Lung (tissue), 13 donors: ENCODE results near the gene IER3. TPM values are rescaled to one million over a fixed set of nuclear protein-coding genes. Genes with fewer than 3 reads are reported as not detected.

ENCODE experiments used
- ATAC-seq: fragments of 200-7000 bp; cut with Tn5 transposase; one replicate; pipeline ENCODE4 v1.9.1; 2020; ENCODE audit warnings: moderate number of reproducible peaks; ENCODE audit not compliant: insufficient read depth, low FRiP score
- DNase-seq, 3 donors: peaks; one replicate each; pipeline ENCODE4 v3.0.0-alpha.2; 2013 to 2017
- H3K27ac ChIP-seq, 2 donors: one replicate each; pipeline ENCODE4 v1.5.1; 2013; ENCODE audit warnings: mild to moderate bottlenecking in 2 of 2, moderate library complexity in 2 of 2, control low read depth in 1 of 2, inconsistent platforms in 1 of 2, low read depth in 1 of 2, low read length in 1 of 2
- H3K27me3 ChIP-seq, 3 donors: one replicate each; pipeline ENCODE4 v1.5.1; 2013; ENCODE audit warnings: low read length in 2 of 3; ENCODE audit not compliant: control insufficient read depth in 3 of 3, insufficient read depth in 3 of 3
- H3K36me3 ChIP-seq, 4 donors: one replicate each; pipeline ENCODE4 v1.5.1; 2013; ENCODE audit warnings: low read length in 4 of 4, mild to moderate bottlenecking in 1 of 4, moderate library complexity in 1 of 4; ENCODE audit not compliant: control insufficient read depth in 4 of 4, insufficient read depth in 4 of 4
- H3K4me1 ChIP-seq, 5 donors: one replicate each; pipeline ENCODE4 v1.5.1; 2013; ENCODE audit warnings: low read length in 5 of 5, mild to moderate bottlenecking in 2 of 5, moderate library complexity in 1 of 5; ENCODE audit not compliant: control insufficient read depth in 5 of 5, insufficient read depth in 5 of 5
- H3K4me3 ChIP-seq: one replicate; pipeline ENCODE4 v1.5.1; 2013; ENCODE audit warnings: mild to moderate bottlenecking, control low read depth, moderate library complexity
- H3K9ac ChIP-seq, 2 donors: one replicate each; pipeline ENCODE4 v1.5.1; 2013; ENCODE audit warnings: low read length in 2 of 2, control low read depth in 1 of 2; ENCODE audit not compliant: insufficient read depth in 1 of 2
- H3K9me3 ChIP-seq, 4 donors: one replicate each; pipeline ENCODE4 v1.5.1; 2013; ENCODE audit warnings: low read length in 3 of 4, mild to moderate bottlenecking in 1 of 4, moderate library complexity in 1 of 4; ENCODE audit not compliant: control insufficient read depth in 4 of 4, insufficient read depth in 3 of 4
- WGBS, 2 donors: extraction: QIAGEN DNeasy Blood & Tissue Kit; methylation state at CpG; one replicate each; pipeline ENCODE4 v1.1.7; 2013; 5-methylcytosine and 5-hydroxymethylcytosine counted together
- polyA plus RNA-seq, 2 donors: library from polyadenylated mRNA; stranded (reverse); fragments of 200-250 nt; gene quantifications; one replicate each; pipeline ENCODE4 v1.2.1, GENCODE V29; 2013
- small RNA-seq: library from RNA; depleted of rRNA; stranded (forward); fragments of <200 nt; gene quantifications from one replicate; pipeline ENCODE3, GENCODE V24; 2014; ENCODE audit warnings: low replicate concordance
- total RNA-seq, 2 donors: library from RNA; depleted of rRNA in 1 of 2; stranded (reverse); fragments of >200 nt in 1 of 2; gene quantifications; one replicate each; pipeline ENCODE4 v1.2.1, GENCODE V29; 2014 to 2021
- TF ChIP-seq, protein P1 (sequence below): IDR thresholded peaks from 2 replicates; pipeline ENCODE4 v1.5.1; 2012; ENCODE audit warnings: mild to moderate bottlenecking; ENCODE audit errors: control extremely low read depth, extremely low read depth
- donor health status: control.
- donor health status: control.
- donor health status: Bipolar disorder and iron deficiency.
- donor health status: healthy.
- donor health status: DM: yes; HTN: yes; CAD: no.

The IER3 gene
- total and polyA plus RNA-seq, 4 donors = 16.7 to 302 (median 67.6) TPM

DNA sequence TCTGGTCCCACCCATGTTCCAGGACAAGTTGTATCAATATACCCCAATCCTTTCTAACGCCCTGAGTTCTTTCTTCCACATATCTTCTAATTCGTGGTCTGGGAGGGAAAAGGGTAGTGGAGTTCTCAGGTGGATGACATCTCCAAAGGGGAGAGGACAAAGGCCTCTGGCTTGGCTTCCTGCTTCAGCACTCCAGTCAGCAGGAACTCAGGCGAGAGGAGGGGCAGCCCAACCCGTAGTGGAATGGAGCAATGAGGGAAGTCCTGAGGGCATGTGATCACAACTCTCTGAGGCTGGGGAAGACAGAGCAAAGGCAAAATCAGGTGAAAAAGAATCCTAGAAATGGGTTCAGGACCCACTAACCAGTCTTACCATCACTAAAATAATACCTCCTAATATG is 44.0 kb downstream of the IER3 start:
- Histone ChIP-seq H3K36me3 (peaks cover 3 to 23% (median 14%) of the 10 kb centered on the region in 4 donors), H3K4me1 (no peaks in the 10 kb centered on the region), H3K27me3 (no peaks in the 10 kb centered on the region), H3K9me3 (no peaks in the 10 kb centered on the region), H3K9ac (no peak overlapping the region), H3K4me3 (no peak overlapping the region), H3K27ac (no peak overlapping the region)
- ATAC-seq = no peak
- DNase-seq = no peak
- TF ChIP-seq, protein P1, sequence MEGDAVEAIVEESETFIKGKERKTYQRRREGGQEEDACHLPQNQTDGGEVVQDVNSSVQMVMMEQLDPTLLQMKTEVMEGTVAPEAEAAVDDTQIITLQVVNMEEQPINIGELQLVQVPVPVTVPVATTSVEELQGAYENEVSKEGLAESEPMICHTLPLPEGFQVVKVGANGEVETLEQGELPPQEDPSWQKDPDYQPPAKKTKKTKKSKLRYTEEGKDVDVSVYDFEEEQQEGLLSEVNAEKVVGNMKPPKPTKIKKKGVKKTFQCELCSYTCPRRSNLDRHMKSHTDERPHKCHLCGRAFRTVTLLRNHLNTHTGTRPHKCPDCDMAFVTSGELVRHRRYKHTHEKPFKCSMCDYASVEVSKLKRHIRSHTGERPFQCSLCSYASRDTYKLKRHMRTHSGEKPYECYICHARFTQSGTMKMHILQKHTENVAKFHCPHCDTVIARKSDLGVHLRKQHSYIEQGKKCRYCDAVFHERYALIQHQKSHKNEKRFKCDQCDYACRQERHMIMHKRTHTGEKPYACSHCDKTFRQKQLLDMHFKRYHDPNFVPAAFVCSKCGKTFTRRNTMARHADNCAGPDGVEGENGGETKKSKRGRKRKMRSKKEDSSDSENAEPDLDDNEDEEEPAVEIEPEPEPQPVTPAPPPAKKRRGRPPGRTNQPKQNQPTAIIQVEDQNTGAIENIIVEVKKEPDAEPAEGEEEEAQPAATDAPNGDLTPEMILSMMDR = no peak
- 47 to 57% methylated on average over 4 of the region's 4 CpGs for WGBS, 2 donors

DNA sequence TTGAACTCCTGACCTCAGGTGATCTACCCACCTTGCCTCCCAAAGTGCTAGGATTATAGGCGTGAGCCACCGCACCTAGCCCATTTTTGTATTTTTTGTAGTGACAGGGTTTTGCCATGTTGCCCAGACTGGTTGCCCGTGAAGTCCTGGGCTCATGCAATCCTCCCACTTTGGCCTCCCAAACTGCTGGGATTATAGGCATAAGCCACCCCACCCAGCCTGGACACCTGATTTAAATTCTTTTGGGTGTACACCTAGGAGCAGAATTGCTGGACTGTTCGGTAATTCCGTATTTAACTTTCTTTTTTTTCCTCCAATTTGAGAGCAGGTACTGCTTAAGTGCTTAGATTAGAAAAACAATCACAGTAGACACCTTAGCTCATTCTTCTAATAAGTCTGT is 47.9 kb downstream of the IER3 start:
- Histone ChIP-seq H3K9ac (no peak overlapping the region), H3K27me3 (no peaks in the 10 kb centered on the region), H3K36me3 (peaks cover 0 to 6% (median 3%) of the 10 kb centered on the region in 4 donors), H3K9me3 (no peaks in the 10 kb centered on the region), H3K4me1 (peaks cover 0 to 3% (median 0%) of the 10 kb centered on the region in 5 donors), H3K27ac (no peak overlapping the region), H3K4me3 (no peak overlapping the region)
- no peak for DNase-seq
- TF ChIP-seq, protein P1 = no peak
- no peak for ATAC-seq
- WGBS, 2 donors = 84 to 95% methylated on average over 5 of the region's 5 CpGs

Small RNA genes within 50 kb of the gene (small RNA-seq; reads per million reads assigned to genes)
- gene RF00019 = not detected
- not detected for gene RN7SL353P

Other genes starting within 250 kb of the IER3 start
- gene GNL1, start 188.1 kb downstream of the IER3 start, total RNA-seq = 10 to 100 TPM; 42.0 to 67.3 TPM
- gene GNL1, start 188.1 kb downstream of the IER3 start, polyA plus RNA-seq = 10 to 100 TPM; 41.0 to 68.5 TPM
- 10 to 100 TPM in 1 of 2 donors, 1 to 10 TPM in 1; 8.4 to 10.9 TPM for gene PRR3, start 187.3 kb downstream of the IER3 start, total RNA-seq
- 10 to 100 TPM in 1 of 2 donors, 1 to 10 TPM in 1; 8.6 to 11.5 TPM for gene PRR3, start 187.3 kb downstream of the IER3 start, polyA plus RNA-seq
- gene ABCF1, start 173.1 kb downstream of the IER3 start, total RNA-seq = 10 to 100 TPM; 28.8 to 55.4 TPM
- gene ABCF1, start 173.1 kb downstream of the IER3 start, polyA plus RNA-seq = 10 to 100 TPM; 25.8 to 43.5 TPM
- gene PPP1R10, start 127.3 kb downstream of the IER3 start, total RNA-seq = 10 to 100 TPM; 36.9 to 73.4 TPM
- gene PPP1R10, start 127.3 kb downstream of the IER3 start, polyA plus RNA-seq = 10 to 100 TPM; 21.5 to 22.1 TPM
- gene MRPS18B, start 126.7 kb downstream of the IER3 start, total RNA-seq = 10 to 100 TPM; 24.9 to 57.2 TPM
- 10 to 100 TPM; 50.1 to 81.5 TPM for gene MRPS18B, start 126.7 kb downstream of the IER3 start, polyA plus RNA-seq
- 10 to 100 TPM; 10.1 to 13.3 TPM for gene ATAT1, start 117.7 kb downstream of the IER3 start, total RNA-seq
- 1 to 10 TPM; 5.5 to 5.6 TPM for gene ATAT1, start 117.7 kb downstream of the IER3 start, polyA plus RNA-seq
- gene C6orf136, start 97.4 kb downstream of the IER3 start, total RNA-seq = 10 to 100 TPM in 1 of 2 donors, 1 to 10 TPM in 1; 5.1 to 17.4 TPM
- gene C6orf136, start 97.4 kb downstream of the IER3 start, polyA plus RNA-seq = 10 to 100 TPM in 1 of 2 donors, 1 to 10 TPM in 1; 9.2 to 26.0 TPM
- 10 to 100 TPM; 28.7 to 31.7 TPM for gene DHX16, start 71.5 kb downstream of the IER3 start, total RNA-seq
- 10 to 100 TPM; 23.4 to 31.4 TPM for gene DHX16, start 71.5 kb downstream of the IER3 start, polyA plus RNA-seq
- 10 to 100 TPM; 28.2 to 63.9 TPM for gene PPP1R18, start 57.9 kb downstream of the IER3 start, total RNA-seq
- gene PPP1R18, start 57.9 kb downstream of the IER3 start, polyA plus RNA-seq = 100 to 1,000 TPM in 1 of 2 donors, 10 to 100 TPM in 1; 69.3 to 155 TPM
- 10 to 100 TPM in 1 of 2 donors, 1 to 10 TPM in 1; 5.1 to 15.9 TPM for gene NRM, start 53.6 kb downstream of the IER3 start, total RNA-seq
- gene NRM, start 53.6 kb downstream of the IER3 start, polyA plus RNA-seq = 10 to 100 TPM; 16.0 to 18.7 TPM
- gene MDC1, start 27.3 kb downstream of the IER3 start, total RNA-seq = 10 to 100 TPM; 13.7 to 34.0 TPM
- gene MDC1, start 27.3 kb downstream of the IER3 start, polyA plus RNA-seq = 10 to 100 TPM in 1 of 2 donors, 1 to 10 TPM in 1; 9.9 to 11.0 TPM
- 100 to 1,000 TPM; 292 to 403 TPM for gene TUBB, start 24.2 kb downstream of the IER3 start, total RNA-seq
- 100 to 1,000 TPM; 171 to 303 TPM for gene TUBB, start 24.2 kb downstream of the IER3 start, polyA plus RNA-seq
- gene FLOT1, start 1.9 kb downstream of the IER3 start, total RNA-seq = 100 to 1,000 TPM in 1 of 2 donors, 10 to 100 TPM in 1; 88.0 to 171 TPM
- gene FLOT1, start 1.9 kb downstream of the IER3 start, polyA plus RNA-seq = 100 to 1,000 TPM; 205 to 474 TPM
- gene DDR1, start 140.0 kb upstream of the IER3 start, total RNA-seq = 100 to 1,000 TPM; 124 to 134 TPM
- 10 to 100 TPM; 39.5 to 72.4 TPM for gene DDR1, start 140.0 kb upstream of the IER3 start, polyA plus RNA-seq
- gene GTF2H4, start 163.7 kb upstream of the IER3 start, total RNA-seq = 10 to 100 TPM; 31.1 to 37.2 TPM
- 10 to 100 TPM; 25.3 to 31.0 TPM for gene GTF2H4, start 163.7 kb upstream of the IER3 start, polyA plus RNA-seq
- 10 to 100 TPM; 17.4 to 32.2 TPM for gene VARS2, start 169.7 kb upstream of the IER3 start, total RNA-seq
- gene VARS2, start 169.7 kb upstream of the IER3 start, polyA plus RNA-seq = 10 to 100 TPM; 18.8 to 38.4 TPM
- gene SFTA2, start 187.6 kb upstream of the IER3 start, total RNA-seq = 100 to 1,000 TPM in 1 of 2 donors, 10 to 100 TPM in 1; 65.4 to 374 TPM
- gene SFTA2, start 187.6 kb upstream of the IER3 start, polyA plus RNA-seq = 1,000 to 10,000 TPM in 1 of 2 donors, 100 to 1,000 TPM in 1; 771 to 2,392 TPM
- gene MUCL3, start 196.4 kb upstream of the IER3 start, total RNA-seq = 1 to 10 TPM in 1 of 2 donors, under 1 TPM in 1; 0.51 to 3.6 TPM
- gene MUCL3, start 196.4 kb upstream of the IER3 start, polyA plus RNA-seq = 1 to 10 TPM in 1 of 2 donors, under 1 TPM in 1; 0.47 to 6.4 TPM
- gene MUC21, start 239.2 kb upstream of the IER3 start, total RNA-seq = 1 to 10 TPM in 1 of 2 donors, under 1 TPM in 1; 0.40 to 8.6 TPM
- 1 to 10 TPM; 3.3 to 4.6 TPM for gene MUC21, start 239.2 kb upstream of the IER3 start, polyA plus RNA-seq